Kidney glomerular epithelial cell (primary cell): ENCODE data around the gene UPK1B.
"Not testable (repeated sequence)": the region's sequence is repeated elsewhere in the genome, so short reads cannot be mapped to it uniquely, and the experiment has no call there.

Source experiments
- DNase-seq: peaks from one replicate; lab custom pipeline; 2025; lab: John Stamatoyannopoulos, UW

UPK1B gene

GRCh38 chr3:119173325-119173724, at the start of gene UPK1B:
UPK1B (plus strand) TSS chr3:119173598; CDS start chr3:119186742, 13,144 bp downstream.
- peak; percentile 71 for DNase-seq

DNA sequence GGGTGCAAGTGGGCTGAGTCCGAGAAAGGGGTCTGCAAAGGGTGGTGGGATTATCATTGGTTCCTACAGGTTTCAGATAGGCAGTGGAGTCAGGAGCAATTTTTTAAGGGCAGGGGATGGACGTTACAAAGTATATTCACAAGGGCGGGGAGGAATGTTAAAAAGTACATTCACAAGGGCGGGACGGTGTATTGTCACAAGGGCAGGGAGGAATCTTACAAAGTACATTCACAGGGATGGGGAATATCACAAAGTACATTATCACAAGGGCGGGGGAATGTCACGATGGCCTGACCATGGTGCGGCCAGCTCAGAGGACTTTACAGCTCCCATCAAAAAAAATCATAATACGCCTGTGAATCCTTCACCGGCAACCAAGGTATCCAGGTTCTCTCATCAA, 48.1 kb upstream of the UPK1B start:
- no peak for DNase-seq

DNA sequence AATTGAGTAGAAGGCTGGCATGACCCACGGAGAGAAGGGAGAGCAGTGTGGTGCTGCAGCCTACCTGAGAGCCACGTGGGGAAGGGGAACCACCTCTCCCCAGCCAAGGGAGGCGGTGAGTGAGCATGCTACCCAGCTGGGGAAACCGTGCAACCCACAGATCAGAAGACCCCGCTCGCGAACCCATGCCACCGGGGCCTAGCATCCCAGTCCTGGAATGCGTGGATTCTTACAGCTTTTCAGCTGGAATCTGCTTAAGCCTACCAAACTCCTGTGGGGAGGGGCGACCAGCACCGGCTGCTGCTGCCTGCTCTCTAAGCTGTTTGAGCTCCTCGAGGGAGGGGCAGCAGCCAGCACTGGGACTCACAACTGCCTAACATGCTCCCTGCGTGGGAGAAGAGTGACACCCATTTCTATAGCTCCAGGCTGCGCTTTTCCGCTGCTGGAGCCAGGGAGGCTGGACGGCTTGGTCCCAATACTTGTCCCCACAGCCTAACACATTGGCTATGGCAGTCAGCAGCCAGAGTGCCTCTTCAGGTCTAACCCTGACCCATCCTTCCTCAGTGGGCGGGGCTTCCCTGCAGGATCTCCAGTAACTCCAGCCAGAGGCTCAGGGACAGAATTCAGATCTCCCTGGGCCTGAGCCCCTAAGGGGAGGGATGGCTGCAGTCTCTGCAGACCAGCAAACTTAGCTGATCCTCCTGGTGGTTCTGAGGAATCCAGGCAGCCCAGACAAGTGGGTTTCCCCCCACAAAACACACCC, 47.5 kb upstream of the UPK1B start:
- DNase-seq: no peak

DNA sequence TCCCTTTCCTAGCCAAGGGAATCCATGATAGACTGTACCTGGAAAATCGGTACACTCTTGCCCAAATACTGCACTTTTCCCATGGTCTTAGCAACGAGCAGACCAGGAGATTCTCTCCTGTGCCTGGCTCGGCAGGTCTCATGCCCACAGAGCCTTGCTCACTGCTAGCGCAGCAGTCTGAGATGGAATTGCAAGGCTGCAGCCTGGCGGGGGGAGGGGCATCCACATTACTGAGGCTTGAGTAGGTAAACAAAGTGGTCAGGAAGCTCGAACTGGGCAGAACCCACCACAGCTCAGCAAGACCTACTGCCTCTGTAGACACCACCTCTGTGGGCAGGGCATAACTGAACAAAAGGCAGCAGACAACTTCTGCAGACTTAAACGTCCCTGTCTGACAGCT, 43.1 kb upstream of the UPK1B start:
- not testable (repeated sequence) for DNase-seq

DNA sequence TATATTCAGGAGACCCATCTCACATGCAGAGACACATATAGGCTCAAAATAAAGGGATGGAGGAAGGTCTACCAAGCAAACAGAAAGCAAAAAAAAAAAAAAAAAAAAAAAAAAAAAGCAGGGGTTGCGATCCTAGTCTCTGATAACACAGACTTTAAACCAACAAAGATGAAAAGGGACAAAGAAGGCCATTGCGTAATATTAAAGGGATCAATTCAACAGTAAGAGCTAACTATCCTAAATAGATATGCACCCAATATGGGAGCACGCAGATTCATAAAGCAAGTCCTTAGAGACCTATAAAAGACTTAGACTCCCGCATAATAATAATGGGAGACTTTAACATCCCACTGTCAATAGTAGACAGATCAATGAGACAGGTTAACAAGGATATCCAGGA, 41.1 kb upstream of the UPK1B start:
- not testable (repeated sequence) for DNase-seq

- DNase-seq: not testable (repeated sequence)
These were observed 34.0 kb upstream of the UPK1B start for GRCh38 chr3:119139360-119139759.

- DNase-seq: no peak
These were observed 32.9 kb upstream of the UPK1B start for GRCh38 chr3:119140466-119140865.

GRCh38 chr3:119145128-119145499, 28.3 kb upstream of the UPK1B start:
- DNase-seq: no peak

DNA sequence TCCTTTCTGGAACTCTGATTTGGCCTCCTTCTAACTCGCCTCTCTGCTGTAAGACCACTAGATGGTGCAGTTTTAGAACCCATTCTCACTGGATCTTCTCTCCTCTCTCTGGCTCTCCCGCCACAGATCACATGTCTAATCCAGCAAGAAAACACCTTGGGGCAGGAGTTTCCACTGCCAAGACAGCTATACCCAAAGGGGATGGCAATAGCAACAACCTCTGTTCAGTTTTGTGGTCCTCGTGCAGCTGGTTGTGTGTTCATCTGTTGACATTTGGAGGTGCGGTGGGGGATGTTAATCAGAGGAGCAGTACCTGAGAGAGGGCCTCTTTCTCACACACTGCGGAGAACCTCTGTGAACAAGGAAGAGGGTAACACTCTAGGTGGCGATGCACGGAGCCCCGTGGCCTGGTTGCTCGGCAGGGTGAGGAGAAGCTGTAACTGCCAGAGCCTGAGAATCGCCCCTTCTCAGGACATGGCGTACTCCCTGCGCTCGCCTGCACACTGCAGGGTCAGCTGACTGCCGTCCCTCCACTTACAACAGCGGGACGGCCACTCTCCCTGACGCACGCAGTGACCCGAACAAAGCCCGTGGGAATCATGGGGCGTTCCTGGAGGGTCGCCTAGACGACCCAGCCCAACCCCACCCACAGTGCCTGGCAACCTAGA, 27.8 kb upstream of the UPK1B start, which contains the start of gene TEX55:
Gene TEX55 (plus strand): TSS at position 666 of the 668 bp plus-strand sequence. CDS start 25 bp downstream, outside the sequence.
- peak; percentile 67 for DNase-seq

DNA sequence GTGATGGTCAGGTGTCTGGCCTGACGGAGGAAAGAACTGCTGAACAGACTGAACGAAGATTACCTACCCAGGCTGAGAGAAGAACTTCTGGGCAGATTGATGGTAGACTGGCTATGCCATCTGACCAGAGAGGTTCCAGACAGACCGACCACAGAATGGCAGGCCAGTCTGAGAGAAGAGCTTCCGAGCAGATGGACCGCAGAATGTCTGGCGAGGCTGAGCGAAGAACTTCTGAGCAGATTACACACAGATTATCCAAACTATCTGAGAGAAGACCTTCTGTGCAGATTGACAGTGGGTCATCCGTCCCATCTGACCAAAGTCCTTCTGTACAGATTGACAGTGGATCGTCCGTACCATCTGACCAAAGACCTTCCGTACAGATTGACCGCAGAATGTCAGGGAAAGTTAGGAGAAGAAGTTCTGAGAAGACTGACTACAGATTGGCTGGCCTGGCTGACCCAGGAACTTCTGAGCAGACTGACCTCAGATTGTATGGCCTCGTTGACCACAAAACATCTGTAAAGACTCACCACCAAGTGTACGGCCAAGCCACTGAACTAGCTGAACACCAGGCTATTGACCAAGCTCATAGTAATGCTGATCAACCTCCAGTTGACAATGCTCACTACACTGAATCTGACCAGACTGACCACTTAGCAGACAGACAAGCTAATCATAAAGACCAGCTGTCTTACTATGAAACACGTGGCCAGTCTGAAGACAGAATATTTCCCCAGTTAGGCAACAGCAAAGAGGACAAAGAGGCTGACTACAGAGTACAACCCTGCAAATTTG, 26.6 kb upstream of the UPK1B start:
- DNase-seq: no peak

GRCh38 chr3:119147494-119147893, 25.9 kb upstream of the UPK1B start:
- DNase-seq: no peak

DNA sequence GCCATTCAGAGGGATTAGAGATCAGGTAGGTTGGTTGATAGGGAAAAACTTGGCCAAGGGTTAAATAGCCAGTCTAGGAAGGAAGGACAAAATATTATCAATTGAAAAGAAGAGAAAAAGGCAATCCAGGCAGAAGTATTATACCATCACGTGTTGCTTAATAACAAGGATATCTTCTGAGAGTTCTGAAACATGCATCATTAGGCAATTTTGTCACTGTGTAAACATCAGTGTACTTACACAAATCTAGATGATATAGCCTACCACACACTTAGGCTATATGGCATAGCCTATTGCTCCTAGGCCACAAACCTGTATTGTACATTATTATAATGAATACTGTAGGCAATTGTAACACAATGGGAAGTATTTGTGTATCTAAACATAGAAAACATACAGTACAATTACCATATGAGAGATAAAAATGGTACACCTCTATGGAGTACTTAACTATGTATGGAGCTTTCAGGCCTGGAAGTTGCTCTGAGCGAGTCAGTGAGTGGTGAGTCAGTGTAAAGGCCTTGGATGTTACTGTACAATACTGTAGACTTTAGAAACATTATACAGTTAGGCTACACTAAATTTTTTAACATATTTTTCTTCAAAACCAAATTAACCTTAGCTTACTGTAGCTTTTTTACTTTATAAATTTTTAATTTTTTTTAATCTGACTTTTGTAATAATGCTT, 24.8 kb upstream of the UPK1B start:
- peak; percentile 39 for DNase-seq

- DNase-seq: no peak
These were observed 23.9 kb upstream of the UPK1B start for GRCh38 chr3:119149484-119149883.

DNA sequence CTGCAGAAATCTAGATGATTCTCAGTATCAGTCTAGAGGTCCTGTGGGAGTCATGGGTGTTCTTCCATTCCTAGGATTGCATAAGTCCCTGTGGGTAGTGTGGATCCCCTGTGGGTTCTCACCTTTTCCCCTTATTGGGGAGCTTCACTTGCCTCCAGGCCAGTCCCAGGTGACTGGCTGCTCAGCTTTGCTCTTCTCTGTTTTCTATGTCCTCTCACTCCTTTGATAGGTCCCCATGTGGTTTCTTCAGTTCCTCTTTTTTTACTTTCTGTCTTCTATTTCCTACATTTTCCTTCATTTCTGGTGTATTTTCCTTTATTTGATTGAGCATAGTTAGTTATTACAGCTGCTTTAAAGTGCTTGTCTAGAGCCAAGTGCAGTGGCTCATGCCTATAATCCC, 16.5 kb upstream of the UPK1B start:
- no peak for DNase-seq

- DNase-seq: no peak
These were observed 15.4 kb upstream of the UPK1B start for GRCh38 chr3:119157971-119158370.

DNA sequence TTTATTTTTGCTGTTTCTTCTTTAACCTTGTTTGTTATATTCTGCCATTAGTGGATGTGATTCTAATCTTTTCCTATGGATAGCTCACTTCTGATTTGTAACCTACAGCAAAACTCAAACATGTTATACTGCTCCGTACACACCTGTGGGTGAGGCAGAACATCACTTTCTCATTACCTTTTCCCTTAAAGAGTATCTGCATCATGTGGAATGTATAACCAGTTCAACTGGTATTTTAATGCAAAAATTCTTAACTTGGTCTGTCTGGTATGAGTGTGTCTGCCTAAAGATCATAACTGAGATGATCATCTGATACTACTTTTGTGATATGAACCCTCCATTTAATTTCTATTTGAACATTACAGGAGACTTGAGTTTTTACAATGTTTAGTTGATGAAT, 13.0 kb upstream of the UPK1B start:
- no peak for DNase-seq

DNA sequence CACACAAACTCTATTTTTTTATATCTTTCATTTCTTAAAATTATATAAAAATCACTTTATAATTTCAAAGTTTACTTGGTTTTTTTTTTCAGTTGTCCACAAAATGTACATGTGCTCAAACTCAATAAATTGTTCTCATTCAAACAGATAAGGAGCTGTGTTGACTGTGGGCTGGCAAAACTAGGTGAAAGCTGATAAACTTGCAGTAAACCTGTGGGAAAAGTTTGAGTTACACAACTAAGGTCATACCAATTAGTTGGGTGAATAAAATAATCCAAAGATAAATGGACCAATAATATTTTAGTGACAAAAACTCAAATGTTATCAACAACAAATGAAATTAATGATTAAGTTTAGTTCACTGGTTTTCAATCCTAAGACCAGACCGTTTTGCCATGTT, 12.6 kb upstream of the UPK1B start:
- no peak for DNase-seq

GRCh38 chr3:119161240-119161639, 12.2 kb upstream of the UPK1B start:
- peak; percentile 16 for DNase-seq

GRCh38 chr3:119164745-119165144, 8.7 kb upstream of the UPK1B start:
- not testable (repeated sequence) for DNase-seq

DNA sequence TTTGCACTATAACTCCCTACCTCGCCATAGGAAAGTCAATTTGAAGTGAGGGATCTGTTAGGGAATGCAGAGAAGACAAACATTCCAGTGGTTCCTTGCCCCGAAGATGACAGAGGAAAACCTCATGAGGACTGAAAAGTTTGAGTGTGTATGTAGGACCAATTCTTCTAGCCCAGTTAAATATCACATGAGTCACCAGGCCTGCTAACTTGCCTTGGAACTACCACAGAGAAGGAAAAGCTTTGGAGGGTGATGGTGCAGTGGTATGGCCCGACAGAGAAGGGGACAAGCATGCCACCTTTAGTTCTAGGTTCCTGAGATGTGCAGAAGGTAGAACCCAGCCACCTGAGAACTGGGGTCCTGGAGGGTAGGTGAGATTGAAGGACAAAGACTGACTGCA, 2.6 kb upstream of the UPK1B start:
- no peak for DNase-seq

DNA sequence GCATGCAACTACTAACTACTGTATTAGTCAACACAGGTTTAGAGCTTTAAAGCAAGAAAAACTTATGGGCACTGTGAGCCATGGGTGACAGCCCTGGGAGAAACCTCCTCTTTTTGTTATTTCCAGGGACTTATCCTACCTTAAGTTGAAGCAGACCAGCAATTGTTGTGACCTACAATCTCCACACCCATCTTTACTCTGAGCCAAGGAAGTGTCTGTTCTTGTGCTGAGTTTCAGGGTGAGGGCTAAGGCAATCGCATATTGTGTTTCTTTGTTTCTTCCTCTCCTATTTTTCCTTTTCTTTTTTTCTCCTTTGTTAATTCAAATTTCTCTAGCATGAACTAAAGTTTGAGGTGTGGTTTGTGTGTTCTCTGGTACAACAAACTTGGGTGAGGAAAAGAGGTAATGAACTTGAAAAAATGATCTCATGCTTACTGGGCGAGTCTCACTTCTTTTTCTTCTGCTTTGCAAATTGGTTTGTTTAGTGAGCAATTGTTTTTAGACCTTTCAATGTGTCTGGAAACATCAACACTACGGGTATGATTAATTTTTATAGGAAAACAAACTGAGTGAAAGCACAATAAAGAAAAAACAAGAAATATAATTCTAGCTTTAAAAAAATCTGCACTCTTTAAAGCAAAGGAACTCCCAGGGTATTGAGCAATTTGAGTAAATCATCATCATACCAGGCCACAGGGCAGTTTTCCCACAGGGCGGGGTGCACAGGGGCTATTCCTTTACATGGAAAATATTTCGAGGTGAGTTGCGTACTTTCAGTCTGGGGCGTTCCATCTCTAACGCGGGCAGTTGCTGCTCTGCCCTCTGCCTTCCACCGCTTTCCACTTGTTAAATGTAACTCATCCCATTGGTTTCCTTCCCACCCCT, 2.7 kb downstream of the UPK1B start:
- peak; percentile 88 for DNase-seq
